H1 (cell line): Measurements from ENCODE around the gene MAPT. TPM values are rescaled to one million over a fixed set of nuclear protein-coding genes. Genes with fewer than 3 reads are reported as not detected.

Experiments
- CTCF ChIA-PET: fragments of 300-600 bp; sonication (Branson Sonifier 250); formaldehyde crosslinking; loops from one replicate; lab custom pipeline; 2021; ENCODE audit not compliant: partially characterized antibody; lab: Charles Lee
- POLR2A ChIA-PET: fragments of 300-600 bp; sonication (Branson Sonifier 250); formaldehyde crosslinking; loops from one replicate; lab custom pipeline; 2021; ENCODE audit warnings: inconsistent platforms; ENCODE audit not compliant: partially characterized antibody; lab: Charles Lee
- DNase-seq, 2 experiments: peaks; one replicate each; pipeline versions ENCODE4 v3.0.0 to v3.0.0-alpha.2; 2010 to 2022; ENCODE audit warnings: low spot score in 2 of 2, low read depth in 1 of 2, mixed read lengths in 1 of 2
- FAIRE-seq: peaks from 2 replicates; lab custom pipeline; 2011; peaks lifted over from hg19 to GRCh38; lab: Jason Lieb, UNC
- H2AFZ ChIP-seq: 2 replicates; pipeline ENCODE4 v1.8.1; 2012; ENCODE audit warnings: low read length, inconsistent platforms
- H2AK5ac ChIP-seq: 2 replicates; pipeline ENCODE4 v1.6.1; 2013; ENCODE audit warnings: low read depth, low read length
- H2BK120ac ChIP-seq: replicated peaks from 2 replicates; pipeline ENCODE3; 2013; ENCODE audit warnings: low read depth, low read length, inconsistent platforms
- H2BK12ac ChIP-seq: 2 replicates; pipeline ENCODE4 v1.6.1; 2013; ENCODE audit warnings: low read depth, low read length
- H2BK15ac ChIP-seq: 2 replicates; pipeline ENCODE4 v1.6.1; 2013; ENCODE audit warnings: low read length
- H2BK20ac ChIP-seq: 2 replicates; pipeline ENCODE4 v1.6.1; 2013; ENCODE audit warnings: low read length
- H2BK5ac ChIP-seq: 2 replicates; pipeline ENCODE4 v1.6.1; 2013; ENCODE audit warnings: low read depth, low read length
- H3K14ac ChIP-seq: 2 replicates; pipeline ENCODE4 v1.6.1; 2013; ENCODE audit warnings: inconsistent platforms; ENCODE audit not compliant: insufficient read length
- H3K18ac ChIP-seq: 2 replicates; pipeline ENCODE4 v1.6.1; 2013; ENCODE audit warnings: low read length; ENCODE audit errors: extremely low read depth
- H3K23ac ChIP-seq: 2 replicates; pipeline ENCODE4 v1.6.1; 2013; ENCODE audit warnings: inconsistent platforms; ENCODE audit not compliant: insufficient read length
- H3K23me2 ChIP-seq: 2 replicates; pipeline ENCODE4 v1.6.1; 2013; ENCODE audit warnings: low read depth, low read length
- H3K27ac ChIP-seq: 2 replicates; pipeline ENCODE4 v1.6.1; 2011; ENCODE audit warnings: low read depth, low read length, inconsistent platforms
- H3K27me3 ChIP-seq, 4 experiments: replicated peaks in 1 of 4; 1 replicate in 1 of 4; 2 replicates in 3 of 4; pipeline versions ENCODE4 v1.6.1 to v1.8.1; 2011 to 2013; ENCODE audit warnings: low read length in 3 of 4, mild to moderate bottlenecking in 3 of 4, inconsistent platforms in 2 of 4, mixed read lengths in 2 of 4, moderate library complexity in 1 of 4; ENCODE audit not compliant: control insufficient read depth in 3 of 4, insufficient read depth in 3 of 4; ENCODE audit errors: extremely low read depth in 1 of 4
- H3K36me3 ChIP-seq, 4 experiments: 2 replicates each; pipeline versions ENCODE4 v1.6.1 to v1.8.1; 2011 to 2013; ENCODE audit warnings: mild to moderate bottlenecking in 4 of 4, low read length in 3 of 4, moderate library complexity in 2 of 4, control low read depth in 1 of 4, inconsistent platforms in 1 of 4; ENCODE audit not compliant: insufficient read depth in 4 of 4, control insufficient read depth in 2 of 4
- H3K4ac ChIP-seq: replicated peaks from 2 replicates; pipeline ENCODE3; 2013; ENCODE audit warnings: low read length, low read depth, mixed read lengths, inconsistent platforms; ENCODE audit not compliant: insufficient read length
- H3K4me1 ChIP-seq, 4 experiments: replicated peaks in 1 of 4; 1 replicate in 1 of 4; 2 replicates in 3 of 4; pipeline versions ENCODE4 v1.6.1 to v1.8.1; 2011 to 2013; ENCODE audit warnings: low read length in 3 of 4, inconsistent platforms in 2 of 4, mixed read lengths in 1 of 4; ENCODE audit not compliant: insufficient read depth in 4 of 4, control insufficient read depth in 3 of 4
- H3K4me2 ChIP-seq, 2 experiments: 2 replicates each; pipeline versions ENCODE4 v1.6.1 to v1.8.1; 2011 to 2013; ENCODE audit warnings: low read depth in 2 of 2, low read length in 2 of 2, control low read depth in 1 of 2, inconsistent platforms in 1 of 2, mild to moderate bottlenecking in 1 of 2; ENCODE audit not compliant: insufficient read depth in 1 of 2
- H3K4me3 ChIP-seq, 4 experiments: fragments of 200-600, 300-600 bp in 1 of 4; sonication (generic), shearing (Covaris generic), sonication (Bioruptor Twin) in 1 of 4; 2 replicates each; pipeline versions ENCODE4 v1.5.1 to v1.8.1; 2011 to 2016; ENCODE audit warnings: low read length in 4 of 4, low read depth in 3 of 4, control low read depth in 2 of 4, inconsistent platforms in 2 of 4, mild to moderate bottlenecking in 2 of 4, mixed read lengths in 1 of 4, moderate library complexity in 1 of 4; ENCODE audit not compliant: insufficient read depth in 2 of 4; ENCODE audit errors: extremely low read depth in 1 of 4
- H3K56ac ChIP-seq: replicated peaks from 2 replicates; pipeline ENCODE3; 2013; ENCODE audit warnings: low read depth, mild to moderate bottlenecking, mixed read lengths, low read length, inconsistent platforms; ENCODE audit not compliant: insufficient read length
- H3K79me1 ChIP-seq: 2 replicates; pipeline ENCODE4 v1.6.1; 2013; ENCODE audit warnings: low read depth, low read length, control low read depth
- H3K79me2 ChIP-seq, 2 experiments: 2 replicates each; pipeline versions ENCODE4 v1.6.1 to v1.8.1; 2012 to 2013; ENCODE audit warnings: low read length in 2 of 2, mild to moderate bottlenecking in 2 of 2, inconsistent platforms in 1 of 2; ENCODE audit not compliant: insufficient read depth in 2 of 2, control insufficient read depth in 1 of 2
- H3K9ac ChIP-seq, 4 experiments: replicated peaks in 1 of 4; 1 replicate in 1 of 4; 2 replicates in 3 of 4; pipeline versions ENCODE4 v1.6.1 to v1.8.1; 2011 to 2013; ENCODE audit warnings: low read depth in 3 of 4, low read length in 3 of 4, control low read depth in 2 of 4, mild to moderate bottlenecking in 2 of 4, moderate library complexity in 2 of 4, inconsistent platforms in 1 of 4; ENCODE audit errors: extremely low read depth in 1 of 4
- H3K9me3 ChIP-seq, 2 experiments: 2 replicates each; pipeline versions ENCODE4 v1.6.1 to v1.8.1; 2012 to 2013; ENCODE audit warnings: mild to moderate bottlenecking in 2 of 2, moderate library complexity in 2 of 2, control low read depth in 1 of 2, inconsistent platforms in 1 of 2, low read depth in 1 of 2, low read length in 1 of 2, mixed read lengths in 1 of 2; ENCODE audit not compliant: insufficient read depth in 2 of 2
- H4K20me1 ChIP-seq, 2 experiments: replicated peaks in 1 of 2; 2 replicates each; pipeline versions ENCODE3 to v1.8.1; 2011 to 2013; ENCODE audit warnings: inconsistent platforms in 2 of 2, low read length in 2 of 2, mild to moderate bottlenecking in 1 of 2; ENCODE audit not compliant: insufficient read depth in 2 of 2, control insufficient read depth in 1 of 2
- H4K5ac ChIP-seq: 2 replicates; pipeline ENCODE4 v1.6.1; 2013; ENCODE audit warnings: low read length, low read depth, mixed read lengths, inconsistent platforms; ENCODE audit not compliant: insufficient read length
- H4K8ac ChIP-seq: 2 replicates; pipeline ENCODE4 v1.8.0; 2013; ENCODE audit warnings: mild to moderate bottlenecking, moderate library complexity, low read length, inconsistent platforms; ENCODE audit not compliant: insufficient read depth; ENCODE audit errors: extremely low read depth
- H4K91ac ChIP-seq: replicated peaks from 2 replicates; pipeline ENCODE3; 2013; ENCODE audit warnings: low read length, mixed read lengths, inconsistent platforms; ENCODE audit not compliant: insufficient read length
- ASH2L ChIP-seq: fragments of 200-600, 300-600 bp; sonication (generic); IDR thresholded peaks from one replicate; pipeline ENCODE4 v1.7.1; 2017; ENCODE audit warnings: low read length
- ATF3 ChIP-seq: IDR thresholded peaks from 2 replicates; pipeline ENCODE4 v1.6.1; 2011; ENCODE audit warnings: low read depth, mild to moderate bottlenecking, low read length; ENCODE audit not compliant: insufficient read depth
- KDM4A ChIP-seq: IDR thresholded peaks from one replicate; pipeline ENCODE4 v1.7.1; 2012; ENCODE audit warnings: low read depth, mild to moderate bottlenecking, moderate library complexity, low read length, inconsistent platforms; ENCODE audit not compliant: severe bottlenecking
- TAF7 ChIP-seq: optimal IDR thresholded peaks from 2 replicates; pipeline ENCODE3; 2011; ENCODE audit warnings: low read depth, mild to moderate bottlenecking, inconsistent platforms, low read length, moderate library complexity, borderline replicate concordance
- WGBS, 2 experiments: shearing (Covaris generic) in 1 of 2; methylation state at CpG; one replicate each; pipeline versions ENCODE4 v1.1.6 to v1.1.7; 2013 to 2015; ENCODE audit warnings: low lambda C conversion rate in 2 of 2, mixed read lengths in 2 of 2, inconsistent platforms in 1 of 2, low coverage in 1 of 2, missing lambda C conversion rate in 1 of 2; ENCODE audit not compliant: insufficient replicate concordance in 2 of 2, insufficient coverage in 1 of 2, insufficient read length in 1 of 2; ENCODE audit errors: extremely low coverage in 1 of 2, missing lambda C conversion rate in 1 of 2; 5-methylcytosine and 5-hydroxymethylcytosine counted together
- polyA plus RNA-seq, 7 experiments: library from polyadenylated mRNA; depleted of rRNA in 3 of 7; stranded (reverse) in 5 of 7; unstranded in 2 of 7; fragments of >200 nt in 5 of 7; fragments of 200-250 nt in 2 of 7; gene quantifications; 1 replicate in 5 of 7; 2 replicates in 1 of 7; 4 replicates in 1 of 7; pipeline versions ENCODE4 v1.2.1 to v1.2.3, GENCODE V29; 2011 to 2013; ENCODE audit warnings: missing spikeins in 2 of 7, mixed read lengths in 2 of 7
- total RNA-seq: library from RNA; stranded (reverse); fragmentation: NEBNext Ultra II Directional; extraction: Animal tissue kit (Norgen Biotek cat#: 25700); gene quantifications from 2 replicates; pipeline ENCODE4 v1.2.1, GENCODE V29; 2021

MAPT gene
- total and polyA plus RNA-seq, 2 of the 8 experiments (the other 6 are each of a cell fraction or from before 2014, with no cell fraction given) = 0.54 to 1.7 TPM

GRCh38 chr17:46035112-46035818, 140.9 kb downstream of the MAPT start:
- no peak for DNase-seq
- 89% methylated on average over 3 of the region's 3 CpGs; no CpG with 5 or more reads in 1 of the 2 experiments for WGBS, 2 experiments
- Histone ChIP-seq H3K27ac (no peak overlapping the region), H3K36me3 (peaks cover 52 to 98% (median 92%) of the 10 kb centered on the region in 4 experiments), H3K56ac (no peak overlapping the region), H4K5ac (no peak overlapping the region), H3K79me2 (no peaks in the 10 kb centered on the region), H3K9ac (no peak overlapping the region), H2AK5ac (no peak overlapping the region), H3K27me3 (no peaks in the 10 kb centered on the region), H2BK5ac (no peak overlapping the region), H4K8ac (no peak overlapping the region), H3K4me2 (no peak overlapping the region), H2AFZ (no peak overlapping the region), H4K91ac (no peak overlapping the region), H3K4ac (no peak overlapping the region), H3K23me2 (no peaks in the 10 kb centered on the region), H2BK15ac (no peak overlapping the region), H3K79me1 (peaks cover 3% of the 10 kb centered on the region; the same call in 1 of the 2 replicates), H3K18ac (no peak overlapping the region), H3K4me1 (no peaks in the 10 kb centered on the region), H3K4me3 (no peak overlapping the region), H3K14ac (no peak overlapping the region), H2BK120ac (no peak overlapping the region), H2BK12ac (no peak overlapping the region), H2BK20ac (no peak overlapping the region), H3K23ac (no peak overlapping the region), H4K20me1 (peaks cover 0 to 10% of the 10 kb centered on the region in 2 experiments), H3K9me3 (no peaks in the 10 kb centered on the region)
- no peak for FAIRE-seq
- ChIA-PET CTCF (interaction anchor here (0.5 to 3.4 kb wide), 6 partner anchors 8 to 151 kb away, joined by 3 to 18 read pairs (median 4); no protein-coding TSS in a partner anchor), POLR2A (interaction anchor here (1.3 kb wide), 1 partner anchor 21 kb away, joined by 3 read pairs; no protein-coding TSS in a partner anchor)
- no peak for TF ChIP-seq KDM4A
- no peak for TF ChIP-seq ASH2L
- TF ChIP-seq ATF3 = no peak
- no peak for TF ChIP-seq TAF7
